ENCODE measurements around the gene TLE4. TPM values are rescaled to one million over a fixed set of nuclear protein-coding genes. Genes with fewer than 3 reads are reported as not detected.

The TLE4 gene
- total RNA-seq, 2 donors from 2014 or later: 17.9 to 54.7 TPM

- H3K4me1 ChIP-seq: no peaks in the 10 kb centered on the region
- no peak for TF ChIP-seq POLR2A (IDR thresholded peaks at IDR 0.05)
- TF ChIP-seq CTCF (IDR thresholded peaks at IDR 0.05): no peak
- no peaks in the 10 kb centered on the region for H3K27me3 ChIP-seq
- WGBS, 2 donors: 73 to 77% methylated on average over 9 of the region's 9 CpGs
- ATAC-seq: no peak
- no peak overlapping the region for H3K27ac ChIP-seq
- no peak for DNase-seq
- H3K9me3 ChIP-seq: no peaks in the 10 kb centered on the region
- no peak overlapping the region for H3K4me3 ChIP-seq
- intact Hi-C loops (cut with DNase I): no loop called here
- H3K36me3 ChIP-seq (replicated peaks in 1 of 2; ENCODE audit: insufficient read depth in 1 of 2, low read depth in 2 of 2): no peaks in the 10 kb centered on the region
Measured at GRCh38 chr9:79731171-79731890, 159.6 kb downstream of the TLE4 start.

GRCh38 chr9:79735023-79735779 is 163.4 kb downstream of the TLE4 start:
- H3K36me3 ChIP-seq (replicated peaks in 1 of 2; ENCODE audit: insufficient read depth in 1 of 2, low read depth in 2 of 2): no peaks in the 10 kb centered on the region
- ATAC-seq: no peak
- intact Hi-C loops (cut with DNase I): no loop called here

GRCh38 chr9:79736051-79736450 is 164.3 kb downstream of the TLE4 start:
- H3K4me1 ChIP-seq: no peaks in the 10 kb centered on the region
- H3K4me3 ChIP-seq: no peak overlapping the region
- no peaks in the 10 kb centered on the region for H3K27me3 ChIP-seq
- TF ChIP-seq CTCF (IDR thresholded peaks at IDR 0.05) (no peak), POLR2A (IDR thresholded peaks at IDR 0.05) (no peak)
- no peaks in the 10 kb centered on the region for H3K36me3 ChIP-seq (replicated peaks in 1 of 2; ENCODE audit: insufficient read depth in 1 of 2, low read depth in 2 of 2)
- DNase-seq (no peak), ATAC-seq (no peak)
- WGBS, 2 donors: 73 to 81% methylated on average over 5 of the region's 5 CpGs
- intact Hi-C loops (cut with DNase I): no loop called here
- no peaks in the 10 kb centered on the region for H3K9me3 ChIP-seq
- no peak overlapping the region for H3K27ac ChIP-seq

More at GRCh38 chr9:79735023-79735779, 163.4 kb downstream of the TLE4 start:
- Histone ChIP-seq H3K27me3 (no peaks in the 10 kb centered on the region), H3K4me3 (no peak overlapping the region), H3K27ac (no peak overlapping the region), H3K4me1 (no peaks in the 10 kb centered on the region), H3K9me3 (no peaks in the 10 kb centered on the region)
- DNase-seq: no peak
- TF ChIP-seq POLR2A (IDR thresholded peaks at IDR 0.05) (no peak), CTCF (IDR thresholded peaks at IDR 0.05) (no peak)
- 38 to 55% methylated on average over 3 of the region's 3 CpGs for WGBS, 2 donors

- no peak for DNase-seq
- no peaks in the 10 kb centered on the region for H3K4me1 ChIP-seq
- H3K4me3 ChIP-seq: no peak overlapping the region
- WGBS, 2 donors: 51 to 64% methylated on average over 3 of the region's 3 CpGs
- H3K27ac ChIP-seq: no peak overlapping the region
- H3K27me3 ChIP-seq: no peaks in the 10 kb centered on the region
- TF ChIP-seq POLR2A (IDR thresholded peaks at IDR 0.05) (no peak), CTCF (IDR thresholded peaks at IDR 0.05) (no peak)
- ATAC-seq: no peak
- H3K9me3 ChIP-seq: no peaks in the 10 kb centered on the region
- no peaks in the 10 kb centered on the region for H3K36me3 ChIP-seq (replicated peaks in 1 of 2; ENCODE audit: insufficient read depth in 1 of 2, low read depth in 2 of 2)
- intact Hi-C loops (cut with DNase I): no loop called here
Measured at GRCh38 chr9:79741381-79741780, 169.6 kb downstream of the TLE4 start.
